SKM-1 (cell line): ENCODE results near the gene GON7.
"Not testable (repeated sequence)": the region's sequence is repeated elsewhere in the genome, so short reads cannot be mapped to it uniquely, and the experiment has no call there.

Experiments
- DNase-seq: peaks from one replicate; lab custom pipeline; 2025; ENCODE audit not compliant: unreplicated experiment; lab: John Stamatoyannopoulos, UW

Gene GON7

GRCh38 chr14:93159625-93160352, 47.1 kb downstream of the GON7 start:
- not testable (repeated sequence) for DNase-seq

GRCh38 chr14:93158349-93158748, 48.5 kb downstream of the GON7 start:
- DNase-seq: not testable (repeated sequence)

GRCh38 chr14:93156693-93157369, 50.0 kb downstream of the GON7 start:
- DNase-seq: no peak

- DNase-seq: no peak
Measured at GRCh38 chr14:93155667-93156066, 51.2 kb downstream of the GON7 start.

- no peak for DNase-seq
Measured at GRCh38 chr14:93153121-93153520, 53.7 kb downstream of the GON7 start.
